Panc1 (cell line): ENCODE data around the gene ERGIC1. TPM values are rescaled to one million over a fixed set of nuclear protein-coding genes. Genes with fewer than 3 reads are reported as not detected.
A peak's percentile ranks its signal among the peaks of the same experiment; 100 is the strongest.

Experiments
- ATAC-seq: fragments of 200-7000 bp; cut with Tn5 transposase; 2 replicates; pipeline ENCODE4 v1.9.1; 2020; ENCODE audit warnings: mild to moderate bottlenecking, moderate library complexity
- BruUV-seq: library from RNA; stranded (reverse); fragments of 400-500 nt; replicated peaks from 2 replicates; lab custom pipeline; 2021; lab: Mats Ljungman, UMichigan
- CTCF ChIA-PET: fragments of 300-600 bp; sonication (Branson Sonifier 250); formaldehyde crosslinking; loops from one replicate; lab custom pipeline; 2022; ENCODE audit warnings: antibody characterized with exemption; lab: Charles Lee
- POLR2A ChIA-PET: fragments of 300-600 bp; sonication (Branson Sonifier 250); formaldehyde crosslinking; loops from one replicate; lab custom pipeline; 2022; ENCODE audit warnings: antibody characterized with exemption; lab: Charles Lee
- DNase-seq: peaks from one replicate; pipeline ENCODE4 v3.0.0-alpha.2; 2010; ENCODE audit warnings: low read depth, low spot score
- H3K27ac ChIP-seq: 2 replicates; pipeline ENCODE4 v1.5.1; 2011; ENCODE audit warnings: mild to moderate bottlenecking, low read length, inconsistent platforms
- H3K27me3 ChIP-seq: fragments of 200-500 bp; sonication (Bioruptor generic); 2 replicates; pipeline ENCODE4 v1.6.0; 2014; ENCODE audit warnings: low read length, inconsistent platforms; ENCODE audit not compliant: control insufficient read depth, insufficient read depth
- H3K36me3 ChIP-seq: fragments of 200-500 bp; sonication (Bioruptor generic); 2 replicates; pipeline ENCODE4 v1.5.1; 2014; ENCODE audit warnings: inconsistent platforms, mild to moderate bottlenecking, low read length, moderate library complexity; ENCODE audit not compliant: control insufficient read depth, insufficient read depth
- H3K4me1 ChIP-seq: 2 replicates; pipeline ENCODE4 v1.5.1; 2011; ENCODE audit warnings: inconsistent platforms, mild to moderate bottlenecking, low read length, moderate library complexity; ENCODE audit not compliant: control insufficient read depth, insufficient read depth
- H3K4me3 ChIP-seq, 2 experiments: 2 replicates each; pipeline ENCODE4 v1.5.1; 2011 to 2012; ENCODE audit warnings: low read depth in 2 of 2, low read length in 2 of 2, mild to moderate bottlenecking in 2 of 2, inconsistent platforms in 1 of 2, moderate library complexity in 1 of 2
- H3K9me3 ChIP-seq: fragments of 200-500 bp; sonication (Bioruptor generic); 2 replicates; pipeline ENCODE4 v1.5.1; 2014; ENCODE audit warnings: low read depth, mild to moderate bottlenecking, inconsistent platforms, low read length, moderate library complexity; ENCODE audit not compliant: control insufficient read depth, insufficient read depth
- CTCF ChIP-seq: fragments of 450-650 bp; IDR thresholded peaks from 2 replicates; pipeline ENCODE4 v1.5.1; 2017; ENCODE audit warnings: mild to moderate bottlenecking
- POLR2AphosphoS5 ChIP-seq: IDR thresholded peaks from 2 replicates; pipeline ENCODE4 v1.6.1; 2012; ENCODE audit warnings: mild to moderate bottlenecking, low read depth, low read length, moderate library complexity
- REST ChIP-seq, 2 experiments: IDR thresholded peaks; 2 replicates each; pipeline ENCODE4 v1.6.1; 2011 to 2012; ENCODE audit warnings: low read depth in 2 of 2, control low read depth in 1 of 2, low read length in 1 of 2, mild to moderate bottlenecking in 1 of 2, moderate library complexity in 1 of 2; ENCODE audit not compliant: insufficient read depth in 1 of 2
- SIN3A ChIP-seq: IDR thresholded peaks from 2 replicates; pipeline ENCODE4 v1.6.1; 2012; ENCODE audit warnings: low read depth, mild to moderate bottlenecking, low read length, moderate library complexity, borderline replicate concordance; ENCODE audit not compliant: insufficient read depth
- TCF7L2 ChIP-seq: IDR thresholded peaks from 2 replicates; pipeline ENCODE4 v1.6.1; 2011; ENCODE audit warnings: mild to moderate bottlenecking, low read depth, low read length, inconsistent platforms
- in situ Hi-C: cut with HindIII; loops from 2 replicates; pipeline ENCODE4 v1.10.0; 2016; ENCODE audit warnings: low sequenced_read_pairs, low pct_unique_long_range_greater_than_20kb
- intact Hi-C: fragments of 100-400 bp; cut with micrococcal nuclease; formaldehyde crosslinking; loops from one replicate; pipeline ENCODE4 v1.10.0; 2022; ENCODE audit not compliant: unreplicated experiment
- total RNA-seq: library from RNA; stranded (reverse); gene quantifications from one replicate; pipeline ENCODE4 v1.2.1, GENCODE V29; 2021; ENCODE audit not compliant: unreplicated experiment

ERGIC1 gene
- total RNA-seq, 1 experiment from 2014 or later: 206 TPM

- H3K9me3 ChIP-seq: no peaks in the 10 kb centered on the region
- no TSS peak for BruUV-seq
- H3K36me3 ChIP-seq: no peaks in the 10 kb centered on the region
- ATAC-seq: no peak
- in situ Hi-C loops (no loop called here), intact Hi-C loops (no loop called here)
- CTCF ChIA-PET: no interaction called here
- POLR2A ChIA-PET: no interaction called here
- H3K4me3 ChIP-seq: no peak overlapping the region
- DNase-seq: no peak
- no peaks in the 10 kb centered on the region for H3K27me3 ChIP-seq
- peak overlapping the region; percentile 87 for H3K27ac ChIP-seq
- peaks cover 59% of the 10 kb centered on the region for H3K4me1 ChIP-seq
- TF ChIP-seq POLR2AphosphoS5: no peak
- no peak for TF ChIP-seq CTCF
- TF ChIP-seq TCF7L2: no peak
- TF ChIP-seq REST (IDR thresholded peaks at IDR 0.05; ENCODE audit: insufficient read depth in 1 of 2, low read depth in 2 of 2, low read length in 1 of 2): no peak
- no peak for TF ChIP-seq SIN3A
These were observed 42.8 kb upstream of the ERGIC1 start for GRCh38 chr5:172791286-172791685.

GRCh38 chr5:172791726-172792445 is 42.2 kb upstream of the ERGIC1 start:
- peaks cover 54% of the 10 kb centered on the region for H3K4me1 ChIP-seq
- no peak overlapping the region for H3K4me3 ChIP-seq
- H3K9me3 ChIP-seq: no peaks in the 10 kb centered on the region
- no TSS peak for BruUV-seq
- ChIA-PET POLR2A (interaction anchor here (0.9 kb wide), 1 partner anchor 15 kb away, joined by 3 read pairs; no protein-coding TSS in a partner anchor), CTCF (no interaction called here)
- H3K27me3 ChIP-seq: no peaks in the 10 kb centered on the region
- intact Hi-C loops (no loop called here), in situ Hi-C loops (no loop called here)
- no peak for TF ChIP-seq REST (IDR thresholded peaks at IDR 0.05; ENCODE audit: insufficient read depth in 1 of 2, low read depth in 2 of 2, low read length in 1 of 2)
- no peak for TF ChIP-seq SIN3A
- TF ChIP-seq TCF7L2: no peak
- TF ChIP-seq POLR2AphosphoS5: no peak
- no peak for TF ChIP-seq CTCF
- ATAC-seq: no peak
- no peak for DNase-seq
- peak overlapping the region; percentile 87 for H3K27ac ChIP-seq
- H3K36me3 ChIP-seq: no peaks in the 10 kb centered on the region
